GM21737 (cell line): ENCODE data around the gene ZNF513.
"Not testable (repeated sequence)": the region's sequence is repeated elsewhere in the genome, so short reads cannot be mapped to it uniquely, and the experiment has no call there.

ENCODE experiments used
- ATAC-seq: cut with Tn5 transposase; IDR thresholded peaks from one replicate; pipeline ENCODE4 v1.9.1; 2021; ENCODE audit warnings: mild to moderate bottlenecking, moderate library complexity; ENCODE audit not compliant: unreplicated experiment

Gene ZNF513

DNA sequence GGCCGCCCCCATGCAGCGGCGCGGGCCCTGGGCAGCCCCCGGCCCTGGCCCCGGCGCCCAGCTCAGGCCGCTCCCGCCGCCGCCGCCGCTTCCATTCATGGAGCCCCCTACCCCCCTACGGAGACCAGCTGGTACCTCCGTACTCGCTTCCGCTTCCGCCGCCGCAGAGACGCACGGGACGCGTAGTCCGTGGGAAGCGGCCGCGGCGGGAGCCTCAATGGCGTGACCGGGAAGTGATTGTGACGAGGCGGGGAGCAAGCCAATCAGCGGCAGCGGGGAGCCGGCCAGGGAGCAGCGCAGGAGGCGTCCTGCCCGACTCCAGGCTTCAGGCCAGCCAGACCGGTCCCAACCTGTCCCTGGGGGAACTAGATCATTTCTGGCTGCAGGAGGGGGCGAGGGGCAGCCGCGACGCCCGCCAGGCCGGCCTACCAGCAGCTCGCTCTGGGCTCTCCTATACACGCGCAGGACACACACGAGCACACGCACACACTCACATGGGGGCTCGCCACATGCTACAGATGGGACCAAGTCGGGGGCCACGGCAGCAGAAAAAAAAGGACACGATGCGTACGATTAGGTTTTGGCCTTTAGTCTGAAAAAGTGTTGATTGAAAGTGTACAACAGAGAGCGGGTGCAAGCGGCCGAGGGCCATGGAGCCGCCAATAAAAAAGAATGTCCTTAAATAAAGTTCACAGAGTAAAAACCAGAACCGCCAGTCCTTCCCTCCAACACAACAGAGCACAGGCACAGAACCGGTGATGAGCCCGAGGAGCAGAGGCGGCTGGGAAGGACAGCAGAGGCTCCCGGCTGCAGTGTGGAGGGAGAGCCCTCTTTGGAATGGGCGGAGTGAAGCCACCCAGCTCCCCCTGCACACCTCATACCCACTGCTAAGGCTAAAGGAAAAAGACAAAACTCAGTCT lies at the start of gene ZNF513:
ZNF513 (minus strand) TSS at position 109 of the 920 bp plus-strand sequence. CDS start 208 bp downstream, outside the sequence.
- ATAC-seq: peak; percentile 76

DNA sequence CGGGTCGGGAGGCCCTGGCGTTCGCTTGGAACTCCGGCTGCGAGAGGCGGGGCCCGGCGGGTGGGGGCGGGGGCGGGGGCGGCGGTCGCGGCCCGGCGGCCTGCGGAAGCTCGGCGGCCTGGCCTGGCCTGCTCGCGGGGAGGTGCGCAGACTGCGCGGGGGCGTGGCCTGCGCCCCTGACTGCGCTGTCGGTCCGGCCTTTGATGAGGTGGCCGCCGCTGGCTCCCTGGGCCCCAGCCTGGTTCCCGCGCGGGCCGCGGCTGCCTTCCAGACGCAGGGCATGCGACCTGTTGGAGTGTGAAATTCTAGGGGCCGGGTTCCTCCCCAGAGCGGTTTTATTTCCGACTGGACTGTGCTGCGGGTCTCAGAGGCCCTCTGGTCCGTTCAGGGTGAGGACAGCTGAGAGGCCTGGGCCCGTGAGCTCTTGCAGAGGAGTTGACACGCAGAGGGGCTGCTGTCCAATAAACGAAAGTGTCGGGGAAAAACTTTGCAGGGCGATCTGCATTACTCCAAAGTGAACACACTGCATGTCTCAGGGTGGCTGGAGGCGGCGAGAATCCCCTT lies 48.5 kb upstream of the ZNF513 start:
- ATAC-seq: peak; percentile 63

- peak; percentile 87 for ATAC-seq
Measured at GRCh38 chr2:27428213-27428977, 47.9 kb upstream of the ZNF513 start, which contains the start of gene NRBP1. Gene NRBP1, plus strand, starts transcription at chr2:27428631. Its CDS starts 4,643 bp downstream, at chr2:27433274.

DNA sequence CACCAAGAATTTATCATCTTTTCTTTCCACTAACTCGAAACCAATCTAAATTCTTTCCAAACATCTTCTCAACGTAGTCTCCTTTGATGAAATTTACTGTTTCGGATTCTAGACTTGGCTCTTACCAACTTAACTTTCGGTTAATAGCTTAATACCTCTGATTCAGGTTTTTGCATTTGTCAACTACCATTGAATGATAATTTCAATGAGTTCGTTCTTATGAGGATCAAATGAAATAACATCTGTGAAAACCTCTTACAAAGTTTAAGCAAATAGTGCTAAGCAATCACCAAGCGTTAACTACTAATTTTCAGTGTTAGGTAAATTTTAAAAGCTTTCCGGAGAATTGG lies 47.3 kb upstream of the ZNF513 start:
- ATAC-seq: no peak

DNA sequence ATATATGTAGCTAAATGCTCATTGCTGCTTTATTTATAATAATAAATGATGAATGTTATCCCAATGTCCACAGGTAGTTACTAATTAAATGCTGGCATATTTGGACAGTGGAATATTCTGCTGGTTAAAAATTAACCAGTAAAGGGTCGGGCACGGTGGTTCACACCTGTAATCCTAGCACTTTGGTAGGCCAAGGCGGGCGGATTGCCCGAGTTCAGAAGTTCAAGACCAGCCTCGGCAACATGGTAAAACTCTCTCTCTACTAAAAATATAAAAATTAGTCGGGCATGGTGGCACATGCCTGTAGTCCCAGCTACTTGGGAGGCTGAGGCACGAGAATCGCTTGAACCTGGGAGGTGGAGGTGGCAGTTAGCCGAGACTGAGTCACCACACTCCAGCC lies 44.5 kb upstream of the ZNF513 start:
- not testable (repeated sequence) for ATAC-seq

- no peak for ATAC-seq
Measured at GRCh38 chr2:27422958-27423357, 42.4 kb upstream of the ZNF513 start.

GRCh38 chr2:27421660-27422250 lies 41.2 kb upstream of the ZNF513 start:
- ATAC-seq: no peak

GRCh38 chr2:27420996-27421395 lies 40.5 kb upstream of the ZNF513 start:
- ATAC-seq: no peak

GRCh38 chr2:27416151-27416550 lies 35.6 kb upstream of the ZNF513 start:
- ATAC-seq: no peak

DNA sequence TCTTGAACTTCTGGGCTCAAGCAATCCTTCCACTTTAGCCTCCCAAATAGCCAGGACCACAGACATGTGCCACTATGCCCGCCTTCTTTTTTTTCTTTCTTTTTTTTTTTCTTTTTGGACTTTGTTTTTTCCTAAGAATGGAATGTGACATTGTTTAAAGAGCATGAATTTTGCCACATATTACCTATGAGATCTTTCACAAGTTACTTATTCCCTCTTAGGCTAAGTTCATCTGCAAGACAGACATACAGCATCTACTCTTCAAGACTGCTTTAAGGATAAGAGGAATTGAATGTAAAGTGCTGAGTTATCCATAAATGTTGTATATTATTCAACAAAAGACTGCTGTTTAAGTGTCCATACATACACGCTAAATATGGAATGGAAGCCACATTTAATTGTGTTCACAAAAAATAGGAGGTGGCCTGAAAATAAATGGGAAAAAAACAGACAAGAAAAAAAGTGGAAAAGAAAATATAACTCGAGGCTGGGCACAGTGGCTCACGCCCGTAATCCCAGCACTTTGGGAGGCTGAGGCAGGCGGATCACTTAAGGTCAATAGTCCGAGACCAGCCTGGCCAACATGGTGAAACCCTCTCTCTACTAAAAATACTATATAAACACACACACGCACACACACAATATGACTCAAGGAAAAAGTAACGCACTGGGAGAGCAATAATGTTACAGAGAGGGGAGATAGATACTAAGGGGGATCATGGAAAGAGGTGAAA lies 32.1 kb upstream of the ZNF513 start:
- ATAC-seq: no peak

DNA sequence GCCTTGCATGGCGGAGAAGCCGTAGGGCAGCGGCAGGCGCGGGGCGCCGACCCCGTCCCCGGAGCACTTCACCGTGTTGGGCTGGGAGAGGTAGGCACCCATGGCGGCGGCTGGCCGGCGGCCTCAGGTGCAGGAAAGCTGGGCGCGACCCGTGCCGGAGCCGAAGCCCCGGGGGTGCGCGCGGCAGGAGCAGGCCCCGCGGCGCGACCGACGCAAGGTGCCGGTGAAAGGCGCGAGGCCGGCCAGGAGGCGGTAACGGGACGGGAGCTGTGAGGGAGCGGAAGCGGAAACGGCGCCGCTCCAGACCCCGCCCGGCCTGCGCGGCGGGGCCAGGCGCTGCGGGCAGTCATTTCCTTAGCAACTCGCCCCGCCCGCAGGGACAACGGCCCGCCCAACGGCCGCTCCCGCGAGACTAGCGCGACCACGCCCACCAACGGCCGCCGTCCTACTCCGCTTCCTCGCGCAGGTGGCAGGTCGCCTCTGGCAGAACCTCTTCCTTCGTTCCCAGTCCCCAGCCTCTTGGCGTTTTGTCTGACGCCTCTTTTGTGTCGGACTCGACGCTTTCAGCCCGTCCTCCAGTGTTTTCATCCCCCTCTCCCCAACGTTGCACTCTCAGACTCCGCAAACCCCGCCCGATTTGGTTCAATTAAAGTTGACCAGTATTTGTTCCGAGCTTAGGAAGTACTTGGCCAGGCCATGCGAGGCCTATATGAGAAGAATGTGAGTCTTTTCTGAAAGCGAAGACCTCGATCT lies 29.0 kb upstream of the ZNF513 start, which contains the start of gene PPM1G:
PPM1G (minus strand) TSS at position 271 of the 753 bp plus-strand sequence; CDS start at position 102, 169 bp downstream.
- ATAC-seq: peak; percentile 95

DNA sequence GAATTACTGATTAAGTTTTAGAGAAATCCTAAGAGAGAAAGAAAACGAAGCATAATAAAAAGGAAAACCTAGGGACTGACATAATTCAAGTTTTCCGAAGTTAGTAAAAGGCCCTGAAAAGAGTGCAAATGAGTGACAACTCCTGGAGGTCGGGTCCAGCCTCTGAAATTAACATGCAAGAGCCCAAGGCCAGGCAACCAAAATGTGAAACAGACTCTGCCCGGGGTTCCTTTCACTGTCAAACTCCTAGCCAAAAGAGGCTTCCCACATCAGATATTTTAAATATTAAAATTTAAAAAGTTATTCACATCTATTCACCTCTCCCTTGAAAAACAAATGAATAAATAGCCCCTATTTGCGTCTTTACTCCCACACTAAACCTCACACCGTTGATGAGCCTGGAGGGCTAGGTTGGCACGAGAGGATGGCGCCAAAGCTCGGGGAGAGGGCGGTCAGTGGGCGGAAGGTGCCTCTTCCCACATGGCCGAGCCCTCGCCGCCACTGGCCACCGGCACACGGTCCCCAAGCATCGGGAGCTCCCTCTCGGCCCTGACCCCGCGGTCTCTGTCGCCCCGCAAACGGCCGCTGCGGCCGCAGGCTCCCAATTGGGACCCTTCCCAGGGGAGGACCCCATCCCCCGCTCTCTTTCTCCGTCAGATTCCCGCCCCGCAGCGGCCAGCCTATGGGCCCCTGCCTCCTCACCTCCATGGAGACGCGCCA lies 28.2 kb upstream of the ZNF513 start:
- ATAC-seq: peak; percentile 21

DNA sequence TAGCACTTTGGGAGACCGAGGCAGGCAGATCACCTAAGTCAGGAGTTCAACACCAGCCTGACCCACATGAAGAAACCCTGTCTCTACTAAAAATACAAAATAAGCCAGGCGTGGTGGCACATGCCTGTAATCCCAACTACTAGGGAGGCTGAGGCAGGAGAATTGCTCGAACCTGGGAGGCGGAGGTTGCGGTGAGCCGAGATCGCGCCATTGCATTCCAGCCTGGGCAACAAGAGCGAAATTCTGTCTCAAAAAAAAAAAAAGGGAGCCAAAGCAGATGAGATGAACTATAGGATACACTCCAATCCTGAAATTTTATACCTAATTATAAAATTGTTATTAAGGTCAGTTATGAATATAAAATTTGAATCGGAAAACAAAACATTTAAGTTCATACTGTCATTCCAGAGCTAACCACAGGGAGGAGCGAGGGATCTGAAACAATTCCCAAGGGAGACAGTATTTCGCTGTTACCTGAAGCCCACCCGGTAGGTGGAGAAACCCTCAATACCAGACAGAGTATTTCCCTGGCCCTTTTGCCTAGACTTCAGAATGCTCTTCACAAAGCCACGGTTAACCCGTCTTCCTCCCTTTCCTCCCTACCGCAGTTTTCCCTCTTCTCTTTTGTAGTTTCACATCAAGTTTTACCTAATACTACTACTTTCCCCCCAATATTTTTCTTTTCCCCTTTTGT lies 27.4 kb upstream of the ZNF513 start:
- no peak for ATAC-seq

GRCh38 chr2:27400348-27401135 lies 20.0 kb upstream of the ZNF513 start:
- ATAC-seq: no peak

DNA sequence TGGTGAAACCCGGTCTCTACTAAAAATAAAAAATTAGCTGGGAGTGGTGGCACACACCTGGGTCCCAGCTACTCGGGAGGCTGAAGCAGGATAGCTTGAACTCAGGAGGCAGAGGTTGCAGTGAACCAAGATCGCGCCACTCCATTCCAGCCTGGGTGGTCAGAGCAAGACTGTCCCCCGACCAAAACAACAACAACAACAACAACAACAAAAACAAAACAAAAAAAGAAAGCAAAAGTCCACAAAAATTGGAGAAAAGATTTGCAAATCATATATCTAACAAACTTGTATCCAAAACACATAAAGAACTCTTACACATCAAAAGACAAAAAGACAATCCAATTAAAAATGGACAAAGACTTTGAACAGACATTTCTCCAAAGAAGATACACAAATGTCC lies 18.4 kb upstream of the ZNF513 start:
- ATAC-seq: no peak

- ATAC-seq: no peak
Measured at GRCh38 chr2:27393225-27393624, 12.7 kb upstream of the ZNF513 start.

DNA sequence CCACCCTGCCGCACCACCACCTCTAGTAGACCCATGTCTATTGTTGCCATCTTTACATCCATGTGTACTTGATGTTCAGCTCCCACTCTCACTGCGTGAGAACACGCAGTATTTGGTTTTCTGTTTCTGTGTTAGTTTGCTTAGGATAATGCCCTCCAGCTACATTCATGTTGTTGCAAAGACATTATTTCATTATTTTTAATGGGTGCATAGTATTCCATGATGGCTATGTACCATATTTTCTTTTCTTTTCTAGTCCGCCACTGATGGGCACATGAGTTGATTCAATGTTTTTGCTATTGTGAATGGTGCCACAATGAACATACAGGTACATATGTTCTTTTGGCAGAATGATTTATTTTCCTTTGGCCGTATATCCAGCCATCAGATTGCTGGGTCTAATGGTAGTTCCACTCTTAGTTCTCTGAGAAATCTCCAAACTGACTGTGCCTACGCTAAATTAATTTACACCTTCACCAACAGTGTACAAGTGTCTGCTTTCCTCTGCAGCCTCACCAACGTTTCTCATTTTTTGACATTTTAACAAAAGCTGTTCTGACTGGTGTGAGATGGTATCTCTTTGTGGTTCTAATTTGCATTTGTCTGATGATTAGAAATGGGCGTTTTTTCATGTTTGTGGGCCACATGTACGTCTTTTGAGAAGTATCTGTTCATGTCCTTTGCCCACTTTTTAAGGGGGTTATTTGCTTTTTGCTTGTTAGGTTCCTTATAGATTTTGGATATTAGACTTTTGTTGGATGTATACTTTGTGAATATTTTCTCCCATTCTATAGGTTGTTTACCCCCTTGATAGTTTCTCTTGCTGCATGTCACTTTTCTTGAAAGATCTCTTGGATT lies 10.5 kb upstream of the ZNF513 start:
- no peak for ATAC-seq
